Fibroblast of skin of abdomen (primary cell): ENCODE data around the gene CIT.
A peak's percentile ranks its signal among the peaks of the same experiment; 100 is the strongest.

Experiments
- DNase-seq: peaks from one replicate; pipeline ENCODE4 v3.0.0-alpha.2; 2013

CIT gene

DNA sequence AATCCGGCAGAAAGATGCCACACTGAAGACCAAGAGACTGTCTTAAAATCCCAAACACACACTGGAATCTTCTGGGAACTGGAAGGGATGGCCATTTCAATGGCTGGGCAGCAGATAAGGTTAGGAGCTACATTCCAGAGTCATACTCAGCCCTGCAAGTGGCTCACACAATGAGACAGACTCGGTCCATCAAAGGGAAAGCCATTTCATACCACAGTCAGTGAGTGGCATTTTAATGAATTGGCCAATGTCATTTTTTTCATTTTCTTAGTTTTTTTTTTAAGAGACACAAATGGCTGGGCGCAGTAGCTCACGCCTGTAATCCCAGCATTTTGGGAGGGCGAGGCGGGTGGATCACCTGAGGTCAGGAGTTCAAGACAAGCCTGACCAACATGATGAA lies 17.9 kb downstream of the CIT start:
- DNase-seq: no peak

DNA sequence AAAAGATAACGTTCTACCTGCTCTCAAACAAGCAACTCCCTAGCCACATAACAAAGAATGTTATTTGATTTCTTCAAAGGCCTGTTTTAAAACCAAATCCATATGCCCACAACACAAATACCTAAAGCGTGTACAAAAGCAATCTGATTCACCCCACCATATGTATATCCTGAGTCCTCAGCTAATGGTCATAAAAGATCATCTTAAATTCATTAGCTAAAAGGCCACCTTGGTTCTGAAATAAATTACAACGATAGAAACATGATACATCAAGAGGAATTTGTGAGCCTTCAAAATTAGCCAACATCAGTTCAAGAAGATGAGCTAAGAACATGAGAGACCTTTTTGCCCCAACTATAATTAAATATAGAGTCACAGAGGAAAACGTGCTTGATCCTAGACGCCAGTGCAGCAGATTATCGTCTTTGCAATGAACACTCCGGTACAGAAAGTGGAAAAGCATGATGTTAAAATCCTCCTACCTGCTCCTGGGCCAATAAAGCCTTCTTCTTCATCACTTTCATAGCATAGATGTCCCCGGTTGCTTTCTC lies 20.0 kb downstream of the CIT start:
- DNase-seq: peak; percentile 57

DNA sequence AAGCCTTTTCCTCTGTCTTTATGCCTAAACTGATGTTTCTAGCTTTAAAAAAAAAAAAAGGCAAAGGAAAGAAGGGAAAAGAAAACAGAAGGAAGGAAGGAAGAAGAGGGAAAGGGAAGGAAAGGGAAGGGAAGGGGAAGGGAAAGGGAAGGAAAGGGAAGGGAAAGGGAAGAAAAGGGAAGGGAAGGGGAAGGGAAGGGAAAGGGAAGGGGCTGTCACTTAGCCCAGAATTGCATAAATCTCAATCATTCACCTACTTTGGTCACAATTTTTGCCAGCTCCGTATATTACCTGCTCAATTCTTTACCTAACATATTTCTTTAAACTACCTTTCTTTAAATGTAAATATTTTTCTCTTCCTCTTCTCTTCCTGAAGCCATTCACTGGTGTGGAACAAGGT lies 26.8 kb downstream of the CIT start:
- no peak for DNase-seq

DNA sequence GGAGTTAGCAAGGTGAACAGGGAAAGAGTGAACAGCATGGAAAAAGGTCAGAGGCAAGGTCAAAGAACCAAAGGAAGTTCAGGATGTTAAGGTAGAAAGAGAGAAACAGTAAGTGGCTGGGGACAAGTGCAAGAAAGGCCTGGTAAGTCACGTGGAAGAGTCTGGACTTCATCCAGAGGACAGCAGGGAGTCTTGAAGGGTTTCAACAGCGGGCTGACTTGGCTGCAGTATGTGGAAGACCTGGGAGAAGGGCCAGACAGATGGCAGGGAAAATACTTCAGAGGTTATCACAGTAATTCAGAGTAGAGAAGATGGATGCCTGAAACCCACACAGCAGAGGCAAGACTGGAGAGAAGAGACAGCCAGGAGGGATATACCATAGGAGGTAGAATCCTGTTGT lies 34.0 kb downstream of the CIT start:
- peak; percentile 41 for DNase-seq

DNA sequence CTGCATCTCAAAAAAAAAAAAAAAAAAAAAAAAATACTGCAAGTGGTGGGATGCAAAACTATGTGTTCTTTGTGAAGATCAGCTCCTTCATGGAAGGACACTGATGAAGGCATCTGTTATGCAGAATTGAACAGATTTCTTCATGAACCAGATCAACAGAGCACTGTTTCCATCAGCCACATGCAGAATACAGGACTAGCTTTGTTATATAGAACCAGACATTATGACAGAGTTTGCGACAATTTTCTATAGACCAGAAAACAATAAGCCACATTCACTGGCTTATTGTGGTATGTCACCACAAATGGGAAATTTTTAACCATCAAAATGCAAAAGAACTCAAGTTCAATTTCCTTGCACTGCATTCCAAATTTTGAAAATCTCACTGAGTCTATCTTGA lies 34.7 kb downstream of the CIT start:
- no peak for DNase-seq

DNA sequence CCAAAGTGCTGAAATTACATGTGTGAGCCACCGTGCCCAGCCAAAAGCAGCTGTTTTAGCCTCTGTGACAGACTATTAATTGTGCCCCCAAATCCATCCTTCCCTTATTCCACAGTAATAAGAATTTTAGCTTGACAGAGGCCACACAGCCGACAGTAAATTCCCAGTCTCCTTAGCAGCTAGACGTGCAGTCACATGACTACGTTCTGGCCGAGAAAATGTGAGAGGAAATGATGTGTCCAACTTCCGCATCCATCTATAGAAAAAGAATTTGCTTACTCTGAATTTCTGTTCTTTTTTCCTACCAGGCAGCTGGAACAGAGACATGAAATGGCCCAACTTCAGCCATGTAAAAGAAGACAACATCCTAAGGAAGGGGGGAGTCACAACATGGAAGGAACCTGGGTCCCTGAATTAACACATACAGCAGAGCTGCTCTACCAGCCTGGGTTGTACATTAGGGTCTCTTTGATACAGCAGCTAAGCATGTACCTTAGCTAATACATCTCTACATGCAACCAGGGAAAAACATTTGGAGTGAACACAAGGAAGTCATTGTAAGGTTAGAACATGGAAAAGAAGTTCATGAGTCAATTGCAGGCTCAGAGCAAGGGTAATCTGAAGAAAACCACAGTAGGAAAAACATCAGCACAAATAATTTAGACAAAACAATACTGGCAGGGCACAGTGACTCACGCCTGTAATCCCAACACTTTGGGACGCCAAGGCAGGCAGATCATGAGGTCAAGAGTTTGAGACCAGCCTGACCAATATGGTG lies 35.5 kb downstream of the CIT start:
- DNase-seq: no peak

DNA sequence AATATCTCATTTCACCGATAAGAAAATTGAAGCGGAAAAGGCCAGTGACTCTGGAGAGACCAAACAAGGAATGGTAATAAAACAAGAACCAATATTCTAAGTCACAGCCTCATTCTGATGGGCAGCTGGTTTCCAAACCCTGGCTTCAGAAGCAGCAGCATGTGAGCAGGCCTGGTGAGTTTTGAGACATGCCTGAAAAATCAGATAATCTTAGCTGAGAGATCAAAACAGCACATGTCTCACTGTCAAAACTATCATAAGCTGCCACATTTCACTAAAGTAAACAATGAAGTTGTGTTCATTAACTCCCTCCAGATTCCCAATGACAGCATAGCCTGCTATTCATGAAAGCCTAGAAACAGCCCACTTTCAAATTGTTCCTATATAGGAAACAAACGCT lies 36.5 kb downstream of the CIT start:
- no peak for DNase-seq

DNA sequence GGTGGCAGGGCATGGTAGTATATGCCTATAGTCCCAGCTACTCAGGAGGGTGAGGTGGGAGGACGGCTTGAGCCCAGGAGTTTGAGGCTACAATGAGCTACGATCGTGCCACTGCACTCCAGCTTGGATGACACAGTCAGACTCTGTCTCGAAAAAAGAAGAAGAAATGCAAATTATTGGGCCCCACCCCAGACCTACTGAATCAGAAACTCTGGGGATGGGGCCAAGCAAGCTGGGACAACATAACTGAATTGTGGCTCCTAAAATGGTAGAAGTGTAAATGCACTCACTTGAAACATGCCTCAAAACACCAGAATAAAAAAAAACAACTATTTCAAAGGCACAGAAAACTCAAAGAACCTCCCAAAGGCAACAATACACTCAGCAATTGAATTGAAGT lies 37.0 kb downstream of the CIT start:
- no peak for DNase-seq

DNA sequence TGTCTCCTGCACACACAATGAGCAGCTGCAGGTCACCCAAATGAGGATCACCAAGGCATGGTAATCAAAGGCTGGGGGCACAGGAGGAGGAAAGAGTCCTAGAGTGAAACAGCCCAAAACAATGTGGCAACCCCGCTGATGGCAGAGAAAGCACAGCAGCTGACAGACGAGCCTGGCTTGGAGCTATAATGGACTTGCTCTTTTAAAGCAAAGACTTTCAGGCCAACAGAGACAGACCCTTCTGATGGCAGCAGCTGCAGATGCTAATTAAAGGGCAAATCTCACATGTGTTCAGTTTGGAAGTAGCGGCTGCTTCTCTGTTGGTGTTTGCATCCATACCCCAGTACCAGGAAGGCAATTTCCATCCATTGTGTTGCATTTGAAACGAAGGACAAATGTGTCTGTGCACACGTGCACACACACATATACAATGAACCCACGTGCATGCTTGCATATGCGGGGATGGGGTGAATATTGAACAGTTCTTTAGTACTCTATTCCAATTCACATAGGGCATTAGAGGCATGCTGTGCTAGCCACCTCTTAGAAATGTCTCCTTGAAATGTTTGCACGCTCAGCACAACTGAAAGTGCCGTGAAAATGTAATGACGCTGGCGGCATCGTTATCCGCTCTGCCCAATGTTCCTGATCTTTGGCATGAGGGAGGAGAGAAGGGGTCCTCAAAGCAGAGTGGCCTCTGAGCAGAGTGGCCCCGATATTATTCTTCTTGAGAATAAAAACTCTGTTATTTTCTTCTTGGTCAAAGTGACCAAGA lies 38.1 kb downstream of the CIT start:
- no peak for DNase-seq

DNA sequence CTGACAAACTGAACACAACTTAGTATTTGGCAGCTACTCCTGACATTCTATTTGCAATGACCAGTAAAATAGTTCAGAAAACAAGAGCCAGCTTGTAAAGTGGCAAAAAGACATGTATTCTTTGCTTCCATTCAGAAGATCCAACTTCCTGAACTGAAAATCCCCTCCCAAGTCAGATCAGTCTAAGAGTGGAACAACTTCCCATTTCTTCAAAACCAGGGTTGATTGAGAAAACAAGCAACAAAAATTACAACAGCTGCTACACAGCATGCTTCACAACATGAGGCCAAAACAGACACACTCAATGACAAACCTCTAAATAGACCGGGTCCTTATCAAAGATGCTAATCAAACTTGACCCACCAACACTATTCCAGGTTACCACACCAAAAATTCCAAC lies 40.3 kb downstream of the CIT start:
- no peak for DNase-seq

DNA sequence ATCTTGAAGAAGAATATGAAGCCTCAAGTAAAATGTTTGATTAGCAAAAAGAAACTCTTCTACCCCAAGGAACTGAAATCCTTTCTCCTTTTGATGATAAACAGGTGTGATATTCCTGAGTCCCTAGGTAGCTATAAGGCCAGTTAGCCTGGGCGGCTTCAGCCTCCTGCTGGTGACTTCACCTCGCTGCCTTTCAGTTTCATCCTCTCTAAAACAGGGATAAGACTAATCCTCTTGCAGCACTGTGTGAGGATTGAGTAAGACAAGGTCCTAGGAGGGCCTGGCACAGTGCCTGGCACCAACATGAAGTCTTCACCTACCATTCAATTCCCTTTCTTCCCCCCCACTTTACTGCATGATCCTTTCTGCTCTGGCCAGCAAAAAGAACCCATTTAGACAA lies 42.1 kb downstream of the CIT start:
- DNase-seq: no peak

DNA sequence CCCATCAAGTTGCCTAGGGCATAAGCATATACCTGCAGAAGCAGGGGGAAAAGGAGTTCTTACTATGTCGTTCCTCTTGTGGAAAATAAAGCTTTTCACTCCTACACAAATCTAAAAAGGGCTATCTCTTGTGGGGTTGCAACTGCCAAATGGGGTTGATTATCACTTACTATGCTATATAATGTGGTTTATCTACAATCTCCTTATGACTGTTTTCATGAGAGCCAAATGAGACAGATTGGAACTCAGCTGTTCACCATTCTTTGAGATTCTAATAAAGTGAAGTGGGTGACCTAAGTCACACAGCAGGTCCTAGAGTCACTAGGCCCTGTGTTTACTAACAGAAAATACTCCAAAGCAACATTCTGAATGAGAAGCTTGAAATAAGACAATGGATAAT lies 47.7 kb downstream of the CIT start:
- DNase-seq: no peak

DNA sequence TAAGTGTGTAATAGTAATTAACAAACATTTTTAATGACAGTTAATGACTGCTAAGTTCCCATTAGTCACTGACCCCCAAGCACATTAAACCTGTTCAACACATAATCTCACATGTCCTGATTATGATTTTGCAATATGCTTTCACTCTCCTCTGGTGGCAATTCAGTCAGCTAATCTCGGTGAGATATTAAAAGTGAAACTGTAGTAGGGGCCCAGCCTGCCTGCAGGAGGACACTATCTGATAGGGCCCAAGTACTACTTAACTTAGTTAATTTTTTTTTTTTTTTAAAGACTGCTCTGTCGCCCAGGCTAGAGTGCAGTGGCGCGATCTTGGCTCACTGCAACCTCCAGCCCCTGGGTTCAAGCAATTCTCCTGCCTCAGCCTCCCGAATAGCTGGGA lies 48.8 kb downstream of the CIT start:
- no peak for DNase-seq

DNA sequence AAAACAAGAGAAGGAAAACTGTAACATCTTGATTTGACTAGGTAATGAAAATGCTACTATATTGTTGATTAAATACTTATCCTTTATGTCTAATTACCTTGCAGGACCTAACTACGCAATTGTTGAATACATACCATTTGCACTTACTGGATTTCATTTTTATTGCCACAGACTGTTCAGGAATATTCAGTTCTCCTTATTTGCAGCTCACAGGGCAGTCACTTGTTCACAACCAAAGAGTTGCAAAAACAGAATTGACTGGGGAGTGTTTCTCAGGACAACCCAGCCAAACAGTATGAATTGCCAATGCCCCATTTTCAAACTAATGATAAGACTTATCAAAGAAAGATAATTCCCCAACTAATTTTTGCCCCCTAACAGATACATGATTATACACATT lies 49.4 kb downstream of the CIT start:
- DNase-seq: no peak

DNA sequence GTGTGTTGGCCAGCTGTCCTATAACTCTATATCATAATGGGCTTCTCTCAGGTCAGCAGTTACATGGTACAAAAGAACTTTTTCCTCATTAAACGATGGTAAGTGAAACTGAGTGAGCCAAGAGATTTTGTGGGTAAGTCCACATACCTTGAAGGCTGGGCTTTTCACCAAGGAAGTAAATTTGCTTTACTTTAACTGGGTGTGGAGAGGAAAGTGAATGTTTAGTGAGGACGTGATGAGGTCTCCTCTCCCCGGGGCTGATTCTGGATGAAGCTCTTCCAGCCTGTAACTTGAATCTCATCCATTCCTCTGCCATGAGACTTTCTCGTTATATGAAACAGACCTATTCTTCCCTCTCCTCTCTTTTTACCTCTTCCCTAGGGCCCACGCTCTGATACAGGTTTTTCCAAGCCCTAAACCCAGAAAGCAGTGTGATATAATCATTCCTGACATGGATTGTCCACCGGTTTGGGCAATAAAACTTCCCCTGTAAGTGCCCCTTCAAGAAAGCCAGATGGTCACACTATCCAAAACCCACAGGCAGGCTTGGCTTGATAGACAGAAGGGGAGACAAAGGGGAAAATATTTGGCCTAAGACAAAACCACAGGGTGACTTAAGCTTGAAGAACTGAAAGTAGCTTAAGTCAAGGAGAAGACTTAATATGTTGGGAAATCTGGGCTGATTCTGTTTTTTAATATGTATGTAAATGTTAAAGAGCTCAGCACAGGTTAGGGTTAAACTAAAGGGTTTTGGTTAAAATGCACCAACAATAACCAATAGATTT lies 50.3 kb downstream of the CIT start:
- DNase-seq: no peak

DNA sequence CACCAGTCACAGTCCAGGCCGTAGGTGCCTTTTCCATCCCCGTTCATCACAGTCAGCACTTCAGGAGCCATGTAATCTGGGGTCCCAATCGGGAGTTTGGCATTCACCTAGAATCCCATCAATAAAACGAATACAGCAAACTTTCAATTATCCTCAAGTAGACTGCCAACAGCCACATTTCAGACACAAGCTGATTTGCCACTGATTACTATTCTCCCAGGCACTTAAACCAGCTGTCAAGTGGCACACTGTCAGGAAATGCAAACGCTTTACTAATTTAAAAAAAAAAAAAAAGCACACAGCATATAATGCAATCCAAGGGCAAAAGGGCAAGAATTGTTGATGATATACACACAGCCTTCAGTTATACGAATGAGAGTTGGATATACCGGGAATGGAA lies 51.9 kb downstream of the CIT start:
- DNase-seq: no peak

DNA sequence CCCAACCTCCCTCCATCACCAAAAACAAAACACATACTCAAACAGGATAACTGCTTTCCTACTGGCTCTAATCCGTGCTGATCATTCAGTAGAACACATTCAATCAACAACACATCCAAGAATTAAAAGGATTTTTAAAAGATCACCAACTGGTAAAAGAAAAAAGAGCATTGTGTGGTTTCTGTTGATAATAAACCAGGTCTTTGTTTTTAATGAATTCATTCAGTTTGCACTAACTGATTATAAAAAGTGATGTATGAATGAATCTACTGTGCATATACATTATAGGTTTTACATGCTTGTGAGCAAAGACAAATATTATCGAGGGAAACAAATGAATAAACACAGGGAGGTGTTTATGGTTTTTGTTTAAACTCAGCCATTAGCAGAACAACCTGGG lies 55.1 kb downstream of the CIT start:
- DNase-seq: no peak

DNA sequence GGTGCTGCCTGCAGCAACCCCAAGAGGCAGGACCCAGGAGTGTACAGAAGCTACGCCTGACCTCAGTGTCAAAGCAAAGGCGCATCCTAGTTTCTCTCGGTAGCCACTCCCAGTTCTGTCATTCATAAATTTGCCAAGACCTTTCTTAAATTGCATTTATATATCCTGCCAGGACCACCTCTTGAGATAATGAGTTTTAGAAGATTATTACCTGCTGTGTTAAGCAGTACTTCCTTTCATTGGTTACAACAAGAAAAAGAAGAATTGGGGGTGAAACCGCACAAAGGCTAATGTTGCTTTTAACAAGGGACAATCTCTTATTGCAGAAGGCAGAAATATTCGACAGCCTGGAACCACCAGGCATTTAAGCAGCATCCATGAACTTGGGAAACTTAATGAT lies 57.8 kb downstream of the CIT start:
- no peak for DNase-seq

DNA sequence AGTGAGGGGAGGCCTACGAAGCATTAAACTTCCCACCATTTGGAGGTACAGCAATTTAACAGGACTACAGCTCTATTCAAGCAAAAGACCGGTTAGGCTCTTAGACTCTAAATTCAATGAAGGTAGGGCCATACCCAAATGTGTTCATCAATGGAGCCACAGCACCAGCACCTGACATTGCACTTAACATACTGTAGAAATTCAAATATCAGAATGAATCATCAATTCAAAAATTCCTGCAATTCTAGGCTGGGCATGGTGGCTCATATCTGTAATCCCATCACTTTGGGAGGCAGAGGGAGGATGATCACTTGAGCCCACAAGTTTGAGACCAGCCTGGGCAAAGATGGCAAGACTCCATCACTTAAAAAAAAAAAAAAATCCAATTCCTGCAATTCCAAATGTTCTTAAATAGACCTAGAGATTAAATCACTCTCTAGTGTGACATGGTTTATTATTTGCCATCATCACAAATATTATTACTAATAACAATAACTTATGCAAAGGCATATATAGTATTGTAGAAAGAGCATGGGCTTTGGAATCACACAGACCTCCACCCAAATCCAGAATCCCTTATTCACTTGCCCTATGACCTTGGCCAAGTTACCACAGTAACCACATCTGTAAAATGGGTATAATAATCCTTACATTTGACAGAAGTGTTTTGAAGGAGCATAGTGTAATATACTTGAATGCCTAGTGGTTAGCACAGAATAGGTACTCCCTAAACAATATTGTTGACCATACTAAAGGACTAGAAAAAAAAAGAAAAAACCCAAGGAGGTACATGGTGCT lies 59.4 kb downstream of the CIT start:
- no peak for DNase-seq

DNA sequence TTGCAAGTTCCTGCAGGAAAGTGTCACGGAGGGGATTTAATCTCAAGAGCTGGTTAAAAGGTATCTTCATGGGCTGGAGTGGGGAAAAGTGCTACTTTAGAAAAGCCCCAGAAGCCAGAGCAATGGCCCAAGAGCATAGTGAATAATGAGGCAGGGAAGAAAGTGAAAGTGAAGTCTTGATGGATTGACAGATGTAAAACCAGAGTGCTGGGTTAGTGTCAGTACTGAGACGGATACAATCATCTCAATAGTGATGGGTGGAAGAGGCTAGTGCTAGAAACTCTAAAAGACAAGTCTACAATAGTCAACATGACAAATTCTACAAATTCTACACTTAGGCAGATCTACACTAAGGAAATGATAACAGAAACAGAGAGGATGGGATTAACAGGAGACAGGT lies 68.1 kb downstream of the CIT start:
- DNase-seq: no peak

DNA sequence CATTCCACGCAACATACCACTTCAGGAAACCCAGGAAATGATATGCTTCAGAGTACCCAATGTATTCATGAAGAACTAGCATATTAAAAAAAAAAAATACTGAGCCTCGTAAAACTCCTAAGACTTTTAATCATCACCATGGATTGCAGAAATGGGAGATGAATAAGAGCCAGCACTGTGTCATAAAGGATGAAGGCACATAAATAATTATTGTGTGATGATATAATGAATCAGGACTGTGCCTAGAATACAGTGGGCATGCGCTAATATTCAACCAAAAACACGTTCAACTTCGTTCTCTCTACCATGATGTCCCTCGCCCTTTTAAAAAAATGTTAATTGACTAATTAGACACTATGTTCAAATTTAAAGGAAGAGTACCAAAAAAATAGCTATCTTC lies 68.7 kb downstream of the CIT start:
- peak; percentile 51 for DNase-seq

DNA sequence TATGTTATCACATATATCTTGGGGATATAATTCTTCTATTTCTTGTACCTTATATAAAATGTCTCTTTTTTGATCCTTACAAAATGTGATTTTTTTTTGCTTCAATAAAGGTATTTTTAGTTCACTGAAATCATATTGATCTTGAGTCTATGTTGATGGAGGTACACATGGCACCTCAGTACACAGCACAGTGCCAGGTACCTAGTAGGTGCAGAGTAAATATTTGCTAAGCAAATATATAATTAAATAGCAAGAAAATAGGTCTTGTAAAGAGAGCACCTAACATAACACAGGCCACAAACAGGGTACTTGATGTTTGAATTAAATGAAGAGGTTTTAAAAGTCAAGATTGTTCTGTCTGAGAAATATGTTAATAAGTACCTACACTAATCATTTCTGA lies 69.7 kb downstream of the CIT start:
- no peak for DNase-seq
